Measurements from ENCODE around the gene PITPNB.

DNA sequence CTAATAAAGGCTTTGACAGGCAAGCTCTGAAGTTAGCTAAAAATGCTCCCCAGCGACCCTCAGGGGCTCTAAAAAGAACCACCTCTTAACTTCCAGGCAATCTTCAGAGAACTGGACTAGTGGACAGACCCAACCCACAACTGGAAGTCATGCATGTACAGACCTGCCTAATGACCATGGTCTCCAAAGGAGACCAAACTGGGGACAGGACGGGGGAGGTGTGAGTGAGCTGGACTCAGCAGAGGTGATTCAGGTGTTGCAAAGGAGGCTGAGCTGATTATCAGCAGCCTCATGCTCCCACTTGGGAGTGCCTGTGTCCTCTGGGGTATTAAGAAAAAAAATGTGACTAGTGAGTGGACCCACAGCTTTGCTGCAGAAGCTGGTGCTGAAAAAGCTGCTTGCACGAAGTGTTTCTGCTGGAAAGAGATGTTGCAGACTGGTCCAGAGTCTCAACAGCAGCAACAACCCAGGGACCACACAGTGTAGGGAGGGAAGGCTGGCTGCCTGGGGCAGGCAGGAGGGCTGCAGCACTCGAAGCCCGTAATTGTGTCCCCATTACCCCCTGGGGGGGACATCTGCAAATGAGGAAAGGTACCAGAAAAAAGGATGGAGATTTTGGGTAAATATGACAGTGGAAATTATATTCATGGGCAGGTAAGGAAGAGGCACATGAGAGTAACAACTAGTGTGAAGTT, 35.3 kb downstream of the PITPNB start:
- TF ChIP-seq, protein P1, sequence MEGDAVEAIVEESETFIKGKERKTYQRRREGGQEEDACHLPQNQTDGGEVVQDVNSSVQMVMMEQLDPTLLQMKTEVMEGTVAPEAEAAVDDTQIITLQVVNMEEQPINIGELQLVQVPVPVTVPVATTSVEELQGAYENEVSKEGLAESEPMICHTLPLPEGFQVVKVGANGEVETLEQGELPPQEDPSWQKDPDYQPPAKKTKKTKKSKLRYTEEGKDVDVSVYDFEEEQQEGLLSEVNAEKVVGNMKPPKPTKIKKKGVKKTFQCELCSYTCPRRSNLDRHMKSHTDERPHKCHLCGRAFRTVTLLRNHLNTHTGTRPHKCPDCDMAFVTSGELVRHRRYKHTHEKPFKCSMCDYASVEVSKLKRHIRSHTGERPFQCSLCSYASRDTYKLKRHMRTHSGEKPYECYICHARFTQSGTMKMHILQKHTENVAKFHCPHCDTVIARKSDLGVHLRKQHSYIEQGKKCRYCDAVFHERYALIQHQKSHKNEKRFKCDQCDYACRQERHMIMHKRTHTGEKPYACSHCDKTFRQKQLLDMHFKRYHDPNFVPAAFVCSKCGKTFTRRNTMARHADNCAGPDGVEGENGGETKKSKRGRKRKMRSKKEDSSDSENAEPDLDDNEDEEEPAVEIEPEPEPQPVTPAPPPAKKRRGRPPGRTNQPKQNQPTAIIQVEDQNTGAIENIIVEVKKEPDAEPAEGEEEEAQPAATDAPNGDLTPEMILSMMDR (IDR thresholded peaks at IDR 0.05): no peak
- no peak for TF ChIP-seq POLR2A (IDR thresholded peaks at IDR 0.05)
